HEK293 (cell line): Measurements from ENCODE around the gene RMND5B.

Experiments
- CTCF ChIA-PET: fragments of 350-600 bp; formaldehyde crosslinking; extraction: SDS; loops from one replicate; lab custom pipeline; 2021; ENCODE audit warnings: antibody characterized with exemption; lab: Yijun Ruan, JAX
- POLR2A ChIA-PET: fragments of 300-600 bp; formaldehyde crosslinking; extraction: SDS; loops from one replicate; lab custom pipeline; 2020; ENCODE audit warnings: antibody characterized with exemption, inconsistent platforms; lab: Yijun Ruan, JAX
- H3K27ac ChIP-seq: fragments of 200-500 bp; sonication (Bioruptor generic); 2 replicates; pipeline ENCODE4 v1.5.1; 2014; ENCODE audit warnings: low read depth, low read length, control low read depth, inconsistent platforms; ENCODE audit errors: extremely low read depth
- H3K36me3 ChIP-seq, 2 experiments: fragments of 200-500 bp in 1 of 2; sonication (Bioruptor generic) in 1 of 2; 1 replicate in 1 of 2; 2 replicates in 1 of 2; pipeline ENCODE4 v1.5.1; 2014 to 2017; ENCODE audit warnings: inconsistent platforms in 2 of 2, low read length in 2 of 2; ENCODE audit not compliant: control insufficient read depth in 2 of 2, insufficient read depth in 1 of 2
- H3K4me1 ChIP-seq: fragments of 200-500 bp; sonication (Bioruptor generic); 2 replicates; pipeline ENCODE4 v1.5.1; 2014; ENCODE audit warnings: mild to moderate bottlenecking, low read length, inconsistent platforms; ENCODE audit not compliant: control insufficient read depth, insufficient read depth
- H3K4me3 ChIP-seq: 2 replicates; pipeline ENCODE4 v1.5.1; 2011; ENCODE audit warnings: low read depth, mild to moderate bottlenecking, control low read depth, low read length, moderate library complexity
- H3K9me3 ChIP-seq: fragments of 200-500 bp; sonication (Bioruptor generic); 2 replicates; pipeline ENCODE4 v1.5.1; 2014; ENCODE audit warnings: low read depth, low read length, inconsistent platforms; ENCODE audit not compliant: control insufficient read depth, insufficient read depth
- CTCF ChIP-seq: fragments of 450-650 bp; formaldehyde crosslinking; IDR thresholded peaks from 2 replicates; pipeline ENCODE4 v1.5.1; 2016; ENCODE audit warnings: missing biosample characterization, missing genetic modification characterization
- HOXA7 ChIP-seq: sonication (generic); formaldehyde crosslinking; IDR thresholded peaks from 2 replicates; pipeline ENCODE4 v1.8.1; 2022; ENCODE audit warnings: missing genetic modification reagents, borderline replicate concordance
- KLF10 ChIP-seq: fragments of 450-650 bp; IDR thresholded peaks from 2 replicates; pipeline ENCODE4 v1.5.1; 2018; ENCODE audit warnings: missing biosample characterization, mild to moderate bottlenecking, missing genetic modification characterization
- KLF9 ChIP-seq: fragments of 450-650 bp; formaldehyde crosslinking; IDR thresholded peaks from 2 replicates; pipeline ENCODE4 v1.5.1; 2016; ENCODE audit warnings: missing biosample characterization, missing genetic modification characterization, low read depth
- PRDM10 ChIP-seq: fragments of 450-650 bp; formaldehyde crosslinking; IDR thresholded peaks from 2 replicates; pipeline ENCODE4 v1.5.1; 2016; ENCODE audit warnings: missing biosample characterization, missing genetic modification characterization
- PRDM4 ChIP-seq: fragments of 450-650 bp; formaldehyde crosslinking; IDR thresholded peaks from 2 replicates; pipeline ENCODE4 v1.5.1; 2017; ENCODE audit warnings: missing biosample characterization, missing genetic modification characterization
- SETDB1 ChIP-seq: IDR thresholded peaks from one replicate; pipeline ENCODE4 v1.6.1; 2017; ENCODE audit warnings: mild to moderate bottlenecking, low read length, moderate library complexity, mixed read lengths; ENCODE audit not compliant: insufficient read length
- ZBTB26 ChIP-seq: fragments of 450-650 bp; formaldehyde crosslinking; optimal IDR thresholded peaks from 2 replicates; pipeline ENCODE3; 2016; ENCODE audit warnings: missing biosample characterization, mild to moderate bottlenecking, missing genetic modification characterization
- ZBTB7A ChIP-seq: fragments of 450-650 bp; formaldehyde crosslinking; IDR thresholded peaks from 2 replicates; pipeline ENCODE4 v1.5.1; 2016; ENCODE audit warnings: low read depth, missing biosample characterization, missing genetic modification characterization
- ZFP3 ChIP-seq: fragments of 450-650 bp; formaldehyde crosslinking; IDR thresholded peaks from 2 replicates; pipeline ENCODE4 v1.5.1; 2016; ENCODE audit warnings: low read depth, missing biosample characterization, missing genetic modification characterization
- ZNF175 ChIP-seq: fragments of 450-650 bp; formaldehyde crosslinking; IDR thresholded peaks from 2 replicates; pipeline ENCODE4 v1.5.1; 2016; ENCODE audit warnings: missing biosample characterization, missing genetic modification characterization
- ZNF239 ChIP-seq: fragments of 450-650 bp; formaldehyde crosslinking; IDR thresholded peaks from 2 replicates; pipeline ENCODE4 v1.5.1; 2016; ENCODE audit warnings: missing biosample characterization, missing genetic modification characterization
- ZNF24 ChIP-seq: fragments of 450-650 bp; formaldehyde crosslinking; IDR thresholded peaks from 2 replicates; pipeline ENCODE4 v1.5.1; 2016; ENCODE audit warnings: missing biosample characterization, missing genetic modification characterization
- ZNF266 ChIP-seq: fragments of 450-650 bp; formaldehyde crosslinking; IDR thresholded peaks from 2 replicates; pipeline ENCODE4 v1.5.1; 2016; ENCODE audit warnings: missing biosample characterization, missing genetic modification characterization, low read depth
- ZNF391 ChIP-seq: fragments of 450-650 bp; formaldehyde crosslinking; IDR thresholded peaks from 2 replicates; pipeline ENCODE4 v1.5.1; 2016; ENCODE audit warnings: low read depth, missing biosample characterization, missing genetic modification characterization, borderline replicate concordance
- ZNF398 ChIP-seq: fragments of 450-650 bp; formaldehyde crosslinking; IDR thresholded peaks from 2 replicates; pipeline ENCODE4 v1.5.1; 2017; ENCODE audit warnings: missing biosample characterization, missing genetic modification characterization
- ZNF548 ChIP-seq: fragments of 450-650 bp; formaldehyde crosslinking; IDR thresholded peaks from 2 replicates; pipeline ENCODE4 v1.5.1; 2016; ENCODE audit warnings: missing biosample characterization, missing genetic modification characterization
- ZNF626 ChIP-seq: fragments of 450-650 bp; sonication (Bioruptor Pico); formaldehyde crosslinking; IDR thresholded peaks from 2 replicates; pipeline ENCODE4 v1.5.1; 2018; ENCODE audit warnings: missing biosample characterization, missing genetic modification characterization, inconsistent platforms
- ZNF76 ChIP-seq: fragments of 450-650 bp; formaldehyde crosslinking; IDR thresholded peaks from 2 replicates; pipeline ENCODE4; 2016; ENCODE audit warnings: low read depth, missing biosample characterization, missing genetic modification characterization, borderline replicate concordance
- ZNF785 ChIP-seq: fragments of 450-650 bp; formaldehyde crosslinking; IDR thresholded peaks from 2 replicates; pipeline ENCODE4 v1.5.1; 2016; ENCODE audit warnings: missing biosample characterization, missing genetic modification characterization

Gene RMND5B

GRCh38 chr5:178115136-178115813 lies 15.5 kb upstream of the RMND5B start:
- TF ChIP-seq KLF10: peak; percentile 68
- peak; percentile 47 for TF ChIP-seq KLF9 (tag by site-specific recombination)
- TF ChIP-seq HOXA7 (CRISPR knock-in tag): no peak
- no peak for TF ChIP-seq ZNF548 (tag by site-specific recombination)
- no peak for TF ChIP-seq ZNF239 (tag by site-specific recombination)
- 0 out of 2 replicates have a peak, but pooled peaks have one; percentile 11 for TF ChIP-seq ZNF398 (tag by site-specific recombination)
- TF ChIP-seq PRDM10 (tag by site-specific recombination): peak; percentile 74
- TF ChIP-seq ZNF76 (tag by site-specific recombination): no peak
- Histone ChIP-seq H3K36me3 (no peaks in the 10 kb centered on the region), H3K4me1 (no peaks in the 10 kb centered on the region), H3K27ac (no peak overlapping the region), H3K9me3 (no peaks in the 10 kb centered on the region), H3K4me3 (no peak overlapping the region)
- CTCF ChIA-PET: interaction anchor here (0.6 kb wide), 1 partner anchor 587 kb away, joined by 3 read pairs; no protein-coding TSS in a partner anchor
- POLR2A ChIA-PET: interaction anchor here (0.6 to 2.0 kb wide), 3 partner anchors 16 to 84 kb away, joined by 3 to 8 read pairs (median 4); partner anchors contain the start of genes NHP2 and RMND5B

- no peaks in the 10 kb centered on the region for H3K36me3 ChIP-seq
- H3K9me3 ChIP-seq: no peaks in the 10 kb centered on the region
- H3K27ac ChIP-seq: no peak overlapping the region
- POLR2A ChIA-PET: interaction anchor here (0.6 to 2.0 kb wide), 3 partner anchors 16 to 83 kb away, joined by 3 to 8 read pairs (median 4); partner anchors contain the start of genes NHP2 and RMND5B
- H3K4me1 ChIP-seq: no peaks in the 10 kb centered on the region
- no peak overlapping the region for H3K4me3 ChIP-seq
- CTCF ChIA-PET: interaction anchor here (0.6 kb wide), 1 partner anchor 588 kb away, joined by 3 read pairs; no protein-coding TSS in a partner anchor
- no peak for TF ChIP-seq ZNF785 (tag by site-specific recombination)
- no peak for TF ChIP-seq PRDM4 (tag by site-specific recombination)
- TF ChIP-seq ZBTB26 (tag by site-specific recombination): no peak
- no peak for TF ChIP-seq ZBTB7A
- TF ChIP-seq SETDB1: no peak
- TF ChIP-seq ZNF266 (tag by site-specific recombination): no peak
- TF ChIP-seq ZNF175: no peak
- no peak for TF ChIP-seq ZNF626 (tag by site-specific recombination)
- TF ChIP-seq ZNF391 (tag by site-specific recombination): no peak
- no peak for TF ChIP-seq ZNF24 (tag by site-specific recombination)
- TF ChIP-seq CTCF (tag by site-specific recombination): no peak
- no peak for TF ChIP-seq ZFP3 (tag by site-specific recombination)
Observed at GRCh38 chr5:178115814-178116142, 15.0 kb upstream of the RMND5B start.
